ENCODE results near the gene FBXL12.
A peak's percentile ranks its signal among the peaks of the same experiment; 100 is the strongest.
"Not testable (repeated sequence)": the region's sequence is repeated elsewhere in the genome, so short reads cannot be mapped to it uniquely, and the experiment has no call there.

FBXL12 gene, protein sequence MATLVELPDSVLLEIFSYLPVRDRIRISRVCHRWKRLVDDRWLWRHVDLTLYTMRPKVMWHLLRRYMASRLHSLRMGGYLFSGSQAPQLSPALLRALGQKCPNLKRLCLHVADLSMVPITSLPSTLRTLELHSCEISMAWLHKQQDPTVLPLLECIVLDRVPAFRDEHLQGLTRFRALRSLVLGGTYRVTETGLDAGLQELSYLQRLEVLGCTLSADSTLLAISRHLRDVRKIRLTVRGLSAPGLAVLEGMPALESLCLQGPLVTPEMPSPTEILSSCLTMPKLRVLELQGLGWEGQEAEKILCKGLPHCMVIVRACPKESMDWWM

DNA sequence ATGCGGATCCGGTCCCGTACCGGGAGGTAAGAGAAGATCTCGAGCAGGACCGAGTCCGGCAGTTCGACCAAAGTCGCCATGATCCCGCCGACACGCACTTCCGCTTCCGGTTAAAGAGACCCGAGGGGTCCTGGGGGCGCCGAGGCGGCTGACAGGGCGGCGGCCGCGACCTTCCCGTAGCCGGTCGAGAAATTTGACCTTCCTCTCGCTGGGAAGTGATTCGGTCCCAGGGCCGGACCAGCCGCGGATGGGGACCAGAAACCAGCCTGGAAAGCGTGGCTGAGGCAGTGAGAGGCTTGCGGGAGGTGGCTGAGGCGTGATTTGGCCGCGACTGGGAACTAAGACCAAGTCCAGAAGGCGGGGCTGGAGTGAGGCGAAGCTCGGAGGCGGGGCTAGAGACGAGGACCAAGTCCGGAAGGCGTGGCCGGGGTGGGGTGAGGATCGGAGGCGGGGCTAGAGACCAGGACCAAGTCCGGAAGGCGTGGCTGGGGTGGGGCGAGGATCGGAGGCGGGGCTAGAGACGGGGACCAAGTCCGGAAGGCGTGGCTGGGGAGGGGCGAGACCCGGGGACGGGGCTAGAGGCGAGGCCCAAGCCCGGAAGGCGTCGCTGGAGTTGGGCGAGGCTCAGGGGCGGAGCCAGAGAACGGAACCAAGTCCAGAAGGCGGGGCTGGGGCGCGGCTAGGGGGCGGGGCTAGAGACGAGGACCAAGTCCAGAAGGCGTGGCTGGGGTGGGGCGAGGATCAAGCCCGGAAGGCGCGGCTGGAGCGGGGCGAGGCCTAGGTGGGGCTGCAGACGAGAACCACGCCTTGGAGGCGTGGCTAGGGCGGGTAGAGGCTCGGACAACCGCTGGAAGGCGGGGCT is at the start of gene FBXL12:
TSS of gene FBXL12 (minus strand) at position 346 of the 862 bp plus-strand sequence. CDS start at position 80, 266 bp downstream.
- peak; percentile 96 to 100 (median 100) for DNase-seq

DNA sequence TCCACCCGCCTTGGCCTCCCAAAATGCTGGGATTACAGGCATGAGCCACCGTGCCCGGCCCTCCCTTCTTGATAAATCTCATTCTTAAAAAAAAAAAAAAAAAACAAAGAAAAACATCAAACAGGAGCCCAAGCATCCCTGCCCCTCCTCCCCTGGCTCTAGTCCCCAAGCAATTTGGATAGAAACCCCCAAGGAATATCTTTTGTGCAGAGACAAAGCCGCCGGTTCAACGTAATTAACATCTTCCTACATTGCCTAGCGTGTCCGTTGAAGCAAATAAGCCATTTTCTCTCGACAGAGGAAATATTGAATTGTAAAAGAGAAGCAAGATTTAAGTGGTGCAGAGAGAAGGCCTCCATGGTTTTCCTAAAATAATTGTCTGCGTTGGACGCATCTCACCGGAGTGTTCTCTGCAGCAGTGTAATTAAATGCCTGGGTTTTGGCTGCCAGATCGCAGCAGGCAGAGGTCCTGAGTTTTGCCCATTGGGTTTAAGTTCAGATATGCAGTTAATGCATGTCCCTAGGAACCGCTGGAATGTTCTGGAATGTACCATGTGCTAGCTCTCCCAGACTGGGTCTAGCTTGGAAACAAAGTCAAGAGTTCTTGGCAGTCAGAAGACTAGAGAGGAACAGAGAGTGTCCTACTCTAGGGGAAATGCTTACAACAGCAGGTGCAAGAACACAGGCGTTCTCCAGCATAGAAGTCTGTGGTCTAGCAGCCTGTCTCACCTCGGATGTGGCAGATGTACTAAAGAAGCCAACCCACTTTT is 47.0 kb upstream of the FBXL12 start:
- DNase-seq = peak in 5 of 14 donors; percentile 9 to 74 (median 14)

DNA sequence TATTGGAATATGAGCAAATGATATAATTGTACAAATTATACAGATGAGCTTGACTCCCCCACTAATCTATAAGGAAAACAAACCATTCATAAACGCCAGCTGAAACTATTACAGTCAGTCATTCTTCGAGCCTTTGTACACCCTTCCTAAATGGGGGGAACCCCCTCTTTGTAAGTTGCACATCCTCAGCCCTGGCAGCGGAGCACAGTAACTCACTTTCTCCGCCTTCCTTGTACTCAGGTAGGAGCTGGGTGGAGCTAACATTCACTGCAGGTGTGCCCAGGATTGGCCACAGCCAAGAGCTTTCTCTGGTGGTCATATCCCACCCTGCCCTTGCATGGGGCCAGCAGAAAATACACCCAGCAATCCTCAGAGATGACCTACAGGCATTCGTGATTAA is 44.9 kb upstream of the FBXL12 start:
- no peak for DNase-seq

DNA sequence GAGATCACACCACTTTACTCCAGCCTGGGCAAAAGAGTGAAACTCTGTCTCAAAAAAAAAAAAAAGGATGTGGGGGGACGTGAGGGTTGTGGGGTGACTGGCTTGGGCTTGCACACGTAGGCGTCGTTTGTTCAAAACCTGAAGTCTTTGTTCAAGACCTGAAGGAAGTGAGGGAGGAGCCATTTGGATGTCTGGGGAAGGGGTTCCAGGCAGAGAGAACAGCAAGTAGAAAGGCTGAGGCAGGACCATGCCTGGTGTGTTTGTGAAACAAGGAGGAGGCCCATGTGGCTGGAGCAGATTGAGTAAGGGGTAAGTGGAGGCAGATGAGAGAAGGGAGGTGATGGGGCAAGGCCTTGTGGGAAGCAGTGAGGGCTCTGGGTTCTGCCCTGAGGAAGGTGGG is 44.1 kb upstream of the FBXL12 start:
- DNase-seq = no peak

DNA sequence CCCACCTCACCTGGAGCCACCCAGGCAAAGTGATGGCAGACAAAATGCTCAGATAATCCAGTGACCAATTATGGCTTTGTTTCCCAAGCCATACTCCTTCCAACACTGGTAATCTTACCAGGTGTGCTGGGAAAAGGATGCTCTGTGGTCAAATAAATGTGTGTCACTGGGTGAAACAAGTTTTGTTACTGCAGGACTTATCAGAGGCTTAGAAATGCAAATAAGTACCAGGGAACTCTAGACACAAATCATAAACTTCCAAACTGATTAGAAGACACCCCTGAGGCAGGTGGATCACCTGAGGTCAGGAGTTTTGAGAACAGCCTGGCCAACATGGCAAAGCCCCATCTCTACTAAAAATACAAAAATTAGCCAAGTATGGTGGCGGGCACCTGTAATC is 42.6 kb upstream of the FBXL12 start:
- DNase-seq = no peak

DNA sequence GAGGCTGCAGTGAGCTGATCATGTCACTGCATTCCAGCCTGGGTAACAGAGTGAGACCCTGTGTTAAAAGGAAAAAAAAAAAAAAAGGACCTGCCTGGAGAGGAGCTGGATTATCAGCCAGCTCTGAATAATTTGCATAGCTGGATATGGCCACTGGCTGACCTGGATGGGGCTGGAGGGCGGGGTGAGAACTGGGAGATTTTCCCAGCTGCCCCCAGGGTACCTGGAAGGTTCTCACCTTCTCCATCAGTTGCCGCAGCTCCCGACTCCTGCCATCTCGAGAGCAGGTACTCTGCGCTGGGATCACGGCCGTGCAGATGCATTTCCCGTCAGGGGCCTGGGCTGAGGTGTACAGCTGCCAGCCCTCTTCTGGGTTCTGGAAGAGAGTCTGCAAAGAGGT is 41.5 kb upstream of the FBXL12 start:
- peak in 1 of 14 donors; percentile 8 for DNase-seq

DNA sequence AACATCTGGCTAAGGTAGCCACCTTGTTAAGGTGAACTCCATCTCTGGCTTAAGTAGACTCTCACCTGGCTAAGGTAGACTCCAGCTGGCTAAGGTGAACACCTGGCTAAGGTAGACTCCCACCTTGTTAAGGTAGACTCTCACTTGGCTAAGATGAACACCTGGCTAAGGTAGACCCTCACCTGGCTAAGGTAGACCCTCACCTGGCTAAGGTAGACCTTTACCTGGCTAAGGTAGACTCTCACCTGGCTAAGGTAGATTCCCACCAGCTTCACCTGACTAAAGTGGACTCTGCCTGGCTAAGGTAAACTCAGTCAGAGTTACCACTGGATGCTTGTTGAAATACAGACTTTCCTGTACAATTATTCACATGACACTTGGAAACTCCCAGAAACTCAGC is 39.9 kb upstream of the FBXL12 start:
- DNase-seq = no peak

DNA sequence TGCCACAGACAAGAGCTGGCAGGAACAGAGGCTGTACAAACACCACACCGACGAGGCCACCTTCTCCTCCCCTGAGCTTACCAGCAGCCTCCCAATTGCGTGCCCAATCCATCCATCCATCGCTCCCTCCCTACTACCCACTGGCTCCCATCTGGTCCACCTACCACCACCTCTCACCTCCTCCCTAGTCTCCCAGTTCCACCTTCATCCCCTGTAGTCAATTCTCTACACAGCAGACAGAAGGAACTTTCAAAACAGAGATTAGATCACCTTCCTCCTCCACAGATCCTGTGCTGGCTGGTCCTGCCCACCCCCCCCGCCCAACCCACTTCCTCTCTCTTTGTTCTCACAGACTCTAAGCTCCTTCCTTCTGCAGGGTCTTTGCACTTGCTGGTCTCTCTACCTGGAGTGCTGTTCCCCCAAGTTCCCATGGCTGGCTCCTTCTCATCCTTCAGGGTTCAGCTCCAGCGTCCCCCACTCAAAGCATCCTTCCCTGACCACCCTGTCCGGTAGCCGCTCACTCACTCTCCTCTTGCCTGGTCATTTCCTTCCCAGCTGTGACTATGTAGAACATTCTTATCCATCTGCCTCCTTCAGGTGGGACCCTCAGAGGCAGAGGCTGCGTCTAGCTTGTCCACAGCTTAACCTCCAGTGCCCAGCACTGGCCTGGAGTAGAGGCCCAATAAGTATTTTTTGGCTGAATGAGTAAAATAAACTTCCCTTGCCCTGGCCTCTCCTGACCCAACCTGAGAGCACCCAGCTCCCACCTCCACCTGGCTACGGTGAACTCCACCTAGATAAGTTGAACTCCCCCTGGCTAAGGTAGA is 39.3 kb upstream of the FBXL12 start:
- DNase-seq = no peak

DNA sequence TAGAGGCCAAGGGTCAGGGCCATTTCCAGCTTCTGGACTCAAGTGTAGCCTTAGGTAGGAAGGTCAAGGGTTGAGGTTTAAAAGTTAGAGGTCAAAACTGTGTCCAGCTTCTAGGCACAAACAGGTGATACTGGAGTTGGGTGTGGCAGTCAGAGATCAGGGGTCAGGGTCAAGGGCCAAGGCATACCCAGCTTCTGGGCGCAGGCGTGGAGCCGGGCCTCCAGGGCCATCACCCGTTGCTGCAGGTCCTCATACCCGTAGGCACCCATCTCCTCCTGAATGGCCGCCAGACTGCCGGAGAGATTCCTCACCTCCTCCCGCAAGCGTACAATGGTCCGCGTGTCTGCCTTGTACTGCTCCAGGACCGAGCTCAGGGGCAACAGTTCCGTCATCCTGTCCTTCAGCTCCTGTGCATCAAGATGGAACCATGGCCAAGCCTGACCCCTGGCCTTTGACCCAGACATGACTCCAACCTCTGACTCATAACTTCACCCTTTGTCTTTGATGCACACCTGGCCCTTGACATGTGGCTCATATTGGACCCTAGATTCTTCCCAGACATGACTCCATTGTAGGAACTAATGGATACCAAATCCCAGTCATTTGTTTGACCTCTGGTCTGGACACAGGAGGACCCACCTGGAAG is 38.3 kb upstream of the FBXL12 start:
- DNase-seq = no peak

DNA sequence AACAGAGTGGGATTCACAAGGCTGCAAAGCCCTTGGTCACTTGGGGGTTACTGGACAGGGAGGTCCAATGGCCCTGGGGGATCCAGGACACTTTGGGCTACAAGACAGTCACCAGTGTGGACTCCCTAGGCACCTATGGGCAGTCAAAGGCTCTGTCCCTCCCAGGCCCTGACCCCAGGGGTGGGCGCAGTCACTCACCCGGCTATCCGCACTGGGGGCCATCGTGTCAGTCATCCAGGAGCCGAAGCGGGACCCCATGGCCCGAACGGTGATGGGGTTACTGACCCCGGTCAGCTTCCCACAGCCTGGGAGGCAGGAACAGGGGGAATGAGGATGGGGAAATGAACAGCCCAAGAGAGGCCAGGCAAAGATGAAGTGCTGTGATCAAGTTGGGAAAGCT is 37.7 kb upstream of the FBXL12 start:
- no peak for DNase-seq

DNA sequence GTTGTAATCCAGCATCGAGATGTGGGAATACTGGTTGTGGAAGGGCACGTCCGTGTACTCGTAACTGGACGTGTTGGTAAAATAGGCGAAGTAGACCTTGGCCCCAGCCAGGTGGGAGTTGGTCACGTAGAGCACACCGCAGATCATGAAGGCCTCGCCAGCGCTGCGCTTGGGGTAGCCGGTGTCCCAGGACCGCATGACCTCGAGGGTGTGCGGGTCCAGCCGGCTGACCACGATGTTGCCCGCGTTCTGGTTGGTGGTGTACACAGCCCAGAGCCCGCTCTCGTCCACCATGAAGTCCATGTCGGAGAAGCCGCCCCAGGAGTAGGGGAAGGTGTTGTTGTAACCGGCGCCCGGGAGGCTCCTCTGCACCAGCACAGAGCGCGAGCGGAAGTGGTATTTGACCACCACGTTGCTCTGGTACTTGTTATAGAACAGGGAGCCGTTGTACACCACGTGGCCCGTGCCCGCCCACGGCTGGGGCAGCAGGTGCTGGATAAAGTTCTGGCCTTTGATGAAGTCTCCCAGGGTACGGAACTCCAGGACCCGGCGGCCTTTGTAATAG is 35.5 kb upstream of the FBXL12 start:
- no peak for DNase-seq

DNA sequence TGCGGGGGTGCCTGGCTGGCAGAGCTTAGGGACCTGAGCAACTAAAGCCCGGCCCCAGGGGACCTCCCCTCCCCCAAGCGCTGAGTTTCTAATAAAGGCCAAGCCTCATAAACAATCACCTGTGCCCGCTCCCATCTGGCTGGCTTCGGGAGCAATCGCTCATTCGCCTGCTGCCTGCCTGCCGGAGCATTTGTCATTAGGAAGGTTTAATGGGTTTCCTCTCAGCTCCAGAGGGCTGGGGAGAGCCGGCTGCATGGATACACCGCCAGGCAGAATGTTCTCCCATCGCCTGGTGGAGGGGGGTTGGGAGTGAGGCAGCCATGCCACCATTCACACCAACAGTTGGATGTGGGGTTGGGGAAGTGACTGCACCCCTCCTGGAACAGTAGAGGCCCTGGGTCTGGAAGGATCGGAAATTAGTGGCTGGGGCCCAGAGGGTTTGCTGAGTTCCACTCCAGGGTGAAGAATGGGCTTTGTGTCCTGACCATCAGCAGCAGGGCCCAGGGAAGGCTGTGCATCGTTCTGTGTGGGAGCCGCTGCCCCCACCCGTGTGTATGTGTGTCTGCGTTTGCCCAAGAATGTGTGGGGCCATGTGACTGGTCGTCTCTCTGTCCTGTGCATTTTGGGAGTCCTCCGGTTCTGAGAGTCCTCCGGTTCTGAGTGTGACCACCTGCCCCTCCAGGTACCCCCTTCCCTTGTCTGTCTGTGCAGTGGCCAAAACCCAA is 31.5 kb upstream of the FBXL12 start:
- peak in 3 of 14 donors; percentile 7 to 68 (median 8) for DNase-seq

DNA sequence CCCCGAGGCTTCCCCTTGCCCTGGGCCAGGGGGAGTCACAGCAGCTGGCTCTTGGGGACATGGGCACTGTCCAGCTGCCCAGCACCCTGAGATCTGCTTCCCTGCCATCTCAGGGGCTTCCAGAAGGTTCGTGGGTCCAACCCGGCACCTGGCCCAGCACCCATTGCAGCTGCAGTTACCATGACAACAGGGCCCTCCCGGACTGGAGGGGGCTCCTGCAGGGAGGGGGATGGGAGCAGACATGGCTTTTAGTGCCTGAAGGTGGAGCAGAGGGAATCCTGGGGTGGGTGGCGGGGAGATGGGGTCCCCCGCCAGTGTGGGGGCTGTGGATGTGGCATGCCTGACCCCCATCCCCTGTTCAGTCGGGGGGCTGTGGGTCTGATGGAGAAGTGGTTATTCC is 30.9 kb upstream of the FBXL12 start:
- no peak for DNase-seq

DNA sequence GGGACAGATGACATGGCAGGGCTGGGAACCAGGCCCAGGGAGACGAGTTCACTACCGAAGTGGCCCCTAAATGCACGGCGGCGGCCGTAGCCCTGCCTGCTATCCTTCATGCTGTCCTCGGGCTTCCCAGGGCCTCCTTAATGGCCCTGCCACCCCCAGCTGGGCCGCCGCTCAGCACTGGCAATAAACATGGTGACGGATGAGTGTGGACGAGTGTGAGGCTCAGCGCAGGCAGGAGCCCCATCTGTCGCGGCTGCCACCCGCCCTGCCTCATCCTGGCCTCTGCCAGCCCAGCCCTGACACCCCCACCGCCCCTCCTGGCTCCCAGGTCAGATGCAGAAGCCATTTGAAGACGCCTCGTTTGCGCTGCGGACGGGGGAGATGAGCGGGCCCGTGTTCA is 29.9 kb upstream of the FBXL12 start:
- DNase-seq = peak in 1 of 14 donors; percentile 82

DNA sequence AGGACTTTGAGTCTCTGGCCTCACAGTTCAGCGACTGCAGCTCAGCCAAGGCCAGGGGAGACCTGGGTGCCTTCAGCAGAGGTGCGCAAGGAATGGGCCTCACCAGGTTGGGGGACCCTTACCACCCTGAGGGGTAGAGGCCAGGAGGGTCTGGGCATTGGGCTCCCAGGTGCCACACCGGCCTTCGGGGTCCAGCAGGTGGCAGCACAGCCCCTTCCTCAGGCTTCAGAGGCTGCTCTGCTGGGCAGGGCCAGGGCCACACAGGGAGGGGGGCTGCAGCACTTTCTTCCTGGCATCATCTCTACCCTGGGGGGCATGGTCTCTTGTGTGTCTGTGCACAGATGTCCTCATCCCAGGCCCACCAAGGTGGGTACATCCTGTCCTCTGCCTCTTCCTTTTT is 29.2 kb upstream of the FBXL12 start:
- DNase-seq = peak in 1 of 14 donors; percentile 51

DNA sequence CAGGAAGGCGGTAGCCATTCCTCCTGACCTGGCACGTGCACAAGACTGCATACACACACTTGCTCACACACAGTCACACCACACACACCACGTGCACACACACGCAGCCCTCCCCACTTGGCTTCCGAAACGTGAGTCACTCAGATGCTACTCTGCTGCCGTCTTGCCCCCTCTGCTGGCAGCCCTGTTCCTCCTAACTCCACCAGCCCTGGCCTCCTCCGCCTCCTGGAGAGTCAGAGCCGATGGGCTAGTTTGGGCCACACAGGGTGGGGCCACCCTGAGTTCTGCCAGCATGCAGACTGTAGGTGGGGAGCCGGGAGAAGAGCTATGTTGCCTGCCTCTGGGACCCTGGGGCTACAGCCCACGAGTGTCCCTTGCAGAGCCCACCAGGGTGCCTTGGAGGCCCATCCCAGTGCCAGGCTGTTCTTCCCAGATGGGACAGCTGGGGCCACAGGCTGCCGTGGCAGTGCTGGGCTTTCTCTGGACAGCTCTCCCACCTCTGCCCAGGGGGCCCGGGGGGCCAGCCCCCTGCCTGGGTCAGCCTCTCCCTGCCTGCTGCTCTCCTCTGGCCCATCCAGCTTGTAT is 28.3 kb upstream of the FBXL12 start:
- peak in 5 of 14 donors; percentile 8 to 57 (median 22) for DNase-seq

DNA sequence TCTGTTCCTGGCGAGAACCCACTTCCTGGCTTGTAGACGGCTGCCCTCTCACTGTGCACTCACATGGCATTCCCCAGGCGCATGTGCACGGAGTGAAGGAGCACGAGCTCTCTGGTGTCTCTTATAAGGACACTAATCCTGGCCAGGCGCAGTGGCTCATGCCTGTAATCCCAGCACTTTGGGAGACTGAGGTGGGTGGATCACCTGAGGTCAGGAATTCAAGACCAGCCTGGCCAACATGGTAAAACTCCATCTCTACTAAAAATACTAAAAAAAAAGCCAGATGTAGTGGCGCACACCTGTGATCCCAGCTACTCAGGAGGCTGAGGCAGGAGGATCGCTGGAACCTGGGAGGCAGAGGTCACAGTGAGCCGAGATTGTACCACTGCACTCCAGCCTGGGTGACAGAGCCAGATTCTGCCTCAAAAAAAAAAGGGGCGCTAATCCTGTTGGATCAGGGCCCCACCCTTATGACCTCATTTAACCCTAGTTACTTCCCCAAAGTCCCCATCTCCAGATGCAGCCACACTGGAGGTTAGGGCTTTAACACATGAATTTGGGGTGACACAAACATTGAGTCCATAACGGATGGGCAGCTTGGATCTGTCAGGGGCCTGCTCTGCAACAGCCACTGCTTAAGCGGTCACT is 24.9 kb upstream of the FBXL12 start:
- not testable (repeated sequence) for DNase-seq

DNA sequence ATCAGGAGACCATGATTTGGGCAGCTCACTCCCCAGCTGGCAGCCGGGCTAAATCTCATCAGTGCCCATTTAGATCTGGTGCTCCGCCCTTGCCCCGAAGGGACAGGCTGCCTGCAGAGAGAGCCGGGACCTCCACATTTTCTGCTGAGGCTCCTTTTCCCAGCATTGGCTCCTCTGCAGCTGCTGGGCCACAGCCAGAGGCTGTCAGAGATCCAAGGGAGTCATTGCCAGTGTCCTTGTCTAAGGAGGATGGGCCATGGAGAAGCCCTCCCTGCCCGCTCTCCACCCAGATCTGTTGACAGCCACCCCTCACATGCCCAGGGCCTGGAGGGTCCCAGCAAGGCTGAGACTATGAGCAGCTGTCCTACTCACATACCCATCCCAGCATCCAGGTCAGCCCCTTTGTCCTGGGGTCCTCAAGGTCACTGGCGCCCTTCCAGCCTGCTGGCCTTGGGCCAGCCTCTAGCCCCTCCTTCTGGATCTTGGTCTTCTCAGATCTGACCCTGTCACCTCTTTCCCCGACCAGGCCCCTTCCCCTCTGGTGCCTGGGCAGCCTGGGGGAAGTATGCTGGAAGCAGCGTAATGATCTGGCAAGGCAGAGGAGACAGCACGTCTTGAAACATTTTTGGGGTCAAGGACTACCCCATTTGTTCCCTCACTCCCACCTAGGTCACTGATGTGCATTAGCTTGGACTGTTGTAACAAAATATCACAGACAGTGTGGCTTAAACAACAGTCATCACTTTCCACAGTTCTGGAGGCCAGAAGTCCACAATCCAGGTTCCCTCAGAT is 24.2 kb upstream of the FBXL12 start:
- peak in 5 of 14 donors; percentile 16 to 33 (median 24) for DNase-seq

DNA sequence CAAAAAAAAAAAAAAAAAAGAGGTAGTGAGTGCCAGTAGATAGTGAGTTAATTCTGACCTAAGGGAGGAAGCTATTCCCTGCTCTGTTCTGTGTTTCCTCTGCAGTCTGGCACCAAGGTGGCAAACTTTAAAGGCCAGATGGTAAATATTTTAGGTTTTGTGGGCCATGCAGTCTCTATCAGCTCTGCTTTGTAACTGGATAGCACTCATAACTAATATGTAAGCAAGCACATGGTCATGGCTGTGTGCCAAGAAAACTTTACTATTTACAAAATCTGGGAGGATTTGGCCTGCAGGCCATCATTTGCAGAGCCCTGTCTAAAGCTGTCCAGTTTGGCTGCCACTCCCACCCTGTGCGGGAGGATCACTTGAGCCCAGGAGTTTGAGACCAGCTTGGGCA is 20.5 kb upstream of the FBXL12 start:
- no peak for DNase-seq
